ENCODE measurements around the gene THBS2.

THBS2 gene

DNA sequence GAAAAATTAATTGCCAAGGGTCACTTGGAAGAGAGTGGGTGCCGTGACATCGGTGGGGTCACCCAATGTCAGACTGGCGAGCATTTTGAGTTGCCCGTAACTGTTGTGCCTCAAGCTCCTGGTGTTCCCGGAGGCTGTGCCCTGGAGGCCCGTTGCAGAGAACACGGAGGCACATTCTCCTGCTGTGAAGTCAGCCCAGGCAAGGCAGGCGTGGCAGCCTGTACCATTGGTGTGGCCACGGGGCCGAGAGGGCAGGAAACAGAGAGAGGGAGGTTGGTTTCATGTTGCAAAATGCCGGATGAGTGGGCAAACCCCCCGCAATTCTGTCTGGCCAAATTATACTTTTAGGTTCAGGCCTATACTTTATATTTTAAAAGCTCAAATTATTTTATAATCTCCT is 81.2 kb downstream of the THBS2 start:
- TF ChIP-seq, protein P1, sequence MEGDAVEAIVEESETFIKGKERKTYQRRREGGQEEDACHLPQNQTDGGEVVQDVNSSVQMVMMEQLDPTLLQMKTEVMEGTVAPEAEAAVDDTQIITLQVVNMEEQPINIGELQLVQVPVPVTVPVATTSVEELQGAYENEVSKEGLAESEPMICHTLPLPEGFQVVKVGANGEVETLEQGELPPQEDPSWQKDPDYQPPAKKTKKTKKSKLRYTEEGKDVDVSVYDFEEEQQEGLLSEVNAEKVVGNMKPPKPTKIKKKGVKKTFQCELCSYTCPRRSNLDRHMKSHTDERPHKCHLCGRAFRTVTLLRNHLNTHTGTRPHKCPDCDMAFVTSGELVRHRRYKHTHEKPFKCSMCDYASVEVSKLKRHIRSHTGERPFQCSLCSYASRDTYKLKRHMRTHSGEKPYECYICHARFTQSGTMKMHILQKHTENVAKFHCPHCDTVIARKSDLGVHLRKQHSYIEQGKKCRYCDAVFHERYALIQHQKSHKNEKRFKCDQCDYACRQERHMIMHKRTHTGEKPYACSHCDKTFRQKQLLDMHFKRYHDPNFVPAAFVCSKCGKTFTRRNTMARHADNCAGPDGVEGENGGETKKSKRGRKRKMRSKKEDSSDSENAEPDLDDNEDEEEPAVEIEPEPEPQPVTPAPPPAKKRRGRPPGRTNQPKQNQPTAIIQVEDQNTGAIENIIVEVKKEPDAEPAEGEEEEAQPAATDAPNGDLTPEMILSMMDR (IDR thresholded peaks at IDR 0.05; ENCODE audit: unreplicated experiment in 3 of 3): no peak
- no peak overlapping the region for H3K4me3 Mint-ChIP-seq

DNA sequence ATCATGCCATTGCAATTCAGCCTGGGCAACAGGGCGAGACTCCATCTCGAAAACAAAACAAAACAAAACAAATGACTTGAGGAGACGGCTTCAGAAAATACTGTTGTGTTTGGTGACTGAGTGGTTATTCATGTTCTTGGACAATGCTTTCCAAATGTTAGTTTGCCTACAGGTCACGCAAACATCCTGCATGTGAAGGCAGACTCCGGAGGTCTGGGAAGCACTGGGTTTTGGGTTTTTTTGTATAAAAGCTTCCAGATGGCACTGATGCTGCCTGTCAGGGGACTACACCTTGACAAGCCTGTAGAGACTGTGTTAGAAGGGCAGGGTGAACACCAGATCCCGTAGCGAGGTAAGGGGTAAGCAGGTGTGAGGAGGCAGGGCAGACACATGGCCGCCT is 81.7 kb downstream of the THBS2 start:
- Mint-ChIP-seq H3K27me3 (ENCODE audit: low read depth) (peaks cover 6% of the 10 kb centered on the region), H3K4me1 (peaks cover 58% of the 10 kb centered on the region), H3K9me3 (no peaks in the 10 kb centered on the region), H3K4me3 (no peak overlapping the region), H3K36me3 (ENCODE audit: low read depth) (no peaks in the 10 kb centered on the region), H3K27ac (peak overlapping the region; percentile 33 to 71 (median 54))
- TF ChIP-seq, protein P1 (IDR thresholded peaks at IDR 0.05; ENCODE audit: unreplicated experiment in 3 of 3): no peak

More for the DNA sequence above, 81.2 kb downstream of the THBS2 start:
- H3K4me1 Mint-ChIP-seq: peaks cover 63% of the 10 kb centered on the region
- peaks cover 6% of the 10 kb centered on the region for H3K27me3 Mint-ChIP-seq (ENCODE audit: low read depth)
- H3K27ac Mint-ChIP-seq: peak overlapping the region; percentile 33 to 71 (median 54)
- no peaks in the 10 kb centered on the region for H3K36me3 Mint-ChIP-seq (ENCODE audit: low read depth)
- no peaks in the 10 kb centered on the region for H3K9me3 Mint-ChIP-seq

DNA sequence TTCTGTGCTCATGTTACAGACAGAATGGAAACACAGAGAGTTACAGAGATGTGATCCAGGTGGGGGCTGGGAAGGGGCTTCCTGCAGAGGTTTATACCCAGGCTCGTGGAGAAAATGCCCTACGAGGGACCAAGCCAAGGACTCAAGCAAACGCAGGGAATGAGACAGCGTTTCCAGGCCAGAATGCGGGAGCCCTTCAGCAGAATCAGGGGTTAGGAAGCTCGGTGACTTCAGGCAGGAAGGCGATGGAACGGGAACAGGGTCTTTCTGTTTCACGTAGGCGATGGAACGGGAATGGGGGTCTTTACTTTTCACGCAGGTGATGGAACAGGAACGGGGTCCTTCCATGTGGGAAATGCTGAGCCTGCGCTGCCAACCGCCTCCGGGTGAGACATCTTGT is 82.6 kb downstream of the THBS2 start:
- no peak overlapping the region for H3K4me3 Mint-ChIP-seq
- TF ChIP-seq, protein P1 (IDR thresholded peaks at IDR 0.05; ENCODE audit: unreplicated experiment in 3 of 3): no peak
- H3K27me3 Mint-ChIP-seq (ENCODE audit: low read depth): peaks cover 6% of the 10 kb centered on the region
- H3K36me3 Mint-ChIP-seq (ENCODE audit: low read depth): no peaks in the 10 kb centered on the region
- peak overlapping the region in 2 of 3 experiments; percentile 76 to 77 for H3K27ac Mint-ChIP-seq
- peaks cover 64% of the 10 kb centered on the region for H3K4me1 Mint-ChIP-seq
- no peaks in the 10 kb centered on the region for H3K9me3 Mint-ChIP-seq

DNA sequence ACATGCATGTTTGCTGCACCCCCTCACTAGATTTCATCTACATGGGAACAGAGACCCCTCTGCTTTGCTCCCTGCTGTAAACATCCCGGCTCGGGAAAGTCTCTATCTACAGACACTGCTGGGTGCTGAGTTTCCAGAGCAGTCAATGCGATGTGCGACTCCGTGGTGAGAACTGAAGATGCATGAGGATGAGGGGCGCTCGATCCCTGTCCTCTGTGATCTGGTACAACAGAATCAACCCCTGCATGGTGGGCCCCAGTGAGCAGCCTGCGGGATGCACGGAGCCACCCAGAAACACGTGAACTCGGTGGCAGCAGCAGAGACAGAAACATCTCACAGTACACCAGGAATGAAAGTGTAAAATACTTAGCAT is 83.1 kb downstream of the THBS2 start:
- peaks cover 6% of the 10 kb centered on the region for H3K27me3 Mint-ChIP-seq (ENCODE audit: low read depth)
- peaks cover 64% of the 10 kb centered on the region for H3K4me1 Mint-ChIP-seq
- no peak overlapping the region for H3K4me3 Mint-ChIP-seq
- H3K27ac Mint-ChIP-seq: peak overlapping the region in 2 of 3 experiments; percentile 76 to 77
- no peaks in the 10 kb centered on the region for H3K36me3 Mint-ChIP-seq (ENCODE audit: low read depth)
- no peaks in the 10 kb centered on the region for H3K9me3 Mint-ChIP-seq
- TF ChIP-seq, protein P1 (IDR thresholded peaks at IDR 0.05; ENCODE audit: unreplicated experiment in 3 of 3): no peak

DNA sequence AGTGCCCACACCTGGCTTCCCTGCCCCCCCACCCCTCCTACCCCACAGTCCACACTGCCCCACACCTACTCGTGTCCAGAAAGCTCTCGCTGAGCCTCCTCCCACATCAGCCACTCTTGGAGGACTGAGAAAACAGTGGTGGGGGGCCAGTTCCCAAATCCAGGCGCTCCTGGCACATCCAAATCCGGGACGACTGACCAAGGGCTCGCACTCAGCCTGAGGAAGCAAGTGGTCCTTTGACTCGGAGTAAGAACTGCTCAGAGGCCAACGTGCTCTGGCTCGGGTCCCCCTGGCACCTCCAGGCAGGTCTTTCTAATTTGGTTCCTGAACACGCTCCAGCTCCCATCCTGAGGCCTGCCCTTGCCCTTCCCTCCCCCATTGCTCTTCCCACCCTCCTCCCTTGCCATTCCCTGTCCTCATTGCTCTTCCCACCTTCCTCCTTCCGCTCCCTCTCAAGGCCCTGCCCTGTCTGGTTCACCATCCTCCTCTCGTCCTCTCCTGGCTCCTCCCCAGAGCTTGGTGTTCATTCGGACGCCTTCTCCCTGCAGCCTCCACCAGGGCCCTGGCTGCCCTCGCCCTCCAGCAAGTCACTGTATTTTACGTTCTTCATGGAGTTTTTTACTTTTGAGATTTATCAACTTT is 83.6 kb downstream of the THBS2 start:
- Mint-ChIP-seq H3K4me1 (peaks cover 64% of the 10 kb centered on the region), H3K9me3 (no peaks in the 10 kb centered on the region), H3K27me3 (ENCODE audit: low read depth) (peaks cover 6% of the 10 kb centered on the region), H3K36me3 (ENCODE audit: low read depth) (no peaks in the 10 kb centered on the region), H3K27ac (peak overlapping the region in 2 of 3 experiments; percentile 76 to 77), H3K4me3 (no peak overlapping the region)
- TF ChIP-seq, protein P1 (IDR thresholded peaks at IDR 0.05; ENCODE audit: unreplicated experiment in 3 of 3): no peak

DNA sequence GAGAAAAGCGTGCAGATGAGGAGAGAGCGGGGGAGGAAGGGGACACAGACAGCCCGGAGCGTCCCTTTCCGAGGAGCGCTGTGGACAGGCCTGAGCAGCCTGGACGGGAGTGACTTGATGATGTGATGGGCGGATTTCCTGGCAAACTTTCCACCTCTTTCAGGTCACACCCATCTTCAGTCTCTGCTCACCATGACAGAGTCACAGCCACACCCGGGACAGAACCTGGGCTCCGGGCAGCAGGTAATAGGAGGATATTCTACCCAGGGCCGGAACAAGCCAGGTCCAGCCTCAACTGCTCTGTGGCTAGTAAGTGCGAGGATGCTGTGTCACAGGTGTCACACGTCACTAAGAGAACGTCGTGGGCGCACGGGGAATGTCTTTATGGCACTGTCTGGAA is 84.3 kb downstream of the THBS2 start:
- peaks cover 60% of the 10 kb centered on the region for H3K4me1 Mint-ChIP-seq
- no peaks in the 10 kb centered on the region for H3K9me3 Mint-ChIP-seq
- TF ChIP-seq, protein P1 (IDR thresholded peaks at IDR 0.05; ENCODE audit: unreplicated experiment in 3 of 3): no peak
- peak overlapping the region in 2 of 3 experiments; percentile 44 to 73 for H3K27ac Mint-ChIP-seq
- H3K36me3 Mint-ChIP-seq (ENCODE audit: low read depth): no peaks in the 10 kb centered on the region
- H3K27me3 Mint-ChIP-seq (ENCODE audit: low read depth): peaks cover 6% of the 10 kb centered on the region
- no peak overlapping the region for H3K4me3 Mint-ChIP-seq
